Hepatocyte (in vitro differentiated cells): ENCODE results near the gene ME3.

Experiments
- CTCF ChIP-seq: fragments of 200-600 bp; sonication (generic); IDR thresholded peaks from 2 replicates; pipeline ENCODE4 v1.5.1; 2016; ENCODE audit warnings: antibody characterized with exemption, mild to moderate bottlenecking; ENCODE audit not compliant: poor library complexity
- EZH2 ChIP-seq: fragments of 200-600 bp; sonication (generic); IDR thresholded peaks from 2 replicates; pipeline ENCODE4 v1.6.1; 2016; ENCODE audit warnings: antibody characterized with exemption, mild to moderate bottlenecking, borderline replicate concordance

- TF ChIP-seq CTCF (no peak), EZH2 (no peak)
Observed at GRCh38 chr11:86569109-86569508, 103.3 kb downstream of the ME3 start.
